ENCODE measurements around the gene CD55.

CD55 gene, protein sequence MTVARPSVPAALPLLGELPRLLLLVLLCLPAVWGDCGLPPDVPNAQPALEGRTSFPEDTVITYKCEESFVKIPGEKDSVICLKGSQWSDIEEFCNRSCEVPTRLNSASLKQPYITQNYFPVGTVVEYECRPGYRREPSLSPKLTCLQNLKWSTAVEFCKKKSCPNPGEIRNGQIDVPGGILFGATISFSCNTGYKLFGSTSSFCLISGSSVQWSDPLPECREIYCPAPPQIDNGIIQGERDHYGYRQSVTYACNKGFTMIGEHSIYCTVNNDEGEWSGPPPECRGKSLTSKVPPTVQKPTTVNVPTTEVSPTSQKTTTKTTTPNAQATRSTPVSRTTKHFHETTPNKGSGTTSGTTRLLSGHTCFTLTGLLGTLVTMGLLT

DNA sequence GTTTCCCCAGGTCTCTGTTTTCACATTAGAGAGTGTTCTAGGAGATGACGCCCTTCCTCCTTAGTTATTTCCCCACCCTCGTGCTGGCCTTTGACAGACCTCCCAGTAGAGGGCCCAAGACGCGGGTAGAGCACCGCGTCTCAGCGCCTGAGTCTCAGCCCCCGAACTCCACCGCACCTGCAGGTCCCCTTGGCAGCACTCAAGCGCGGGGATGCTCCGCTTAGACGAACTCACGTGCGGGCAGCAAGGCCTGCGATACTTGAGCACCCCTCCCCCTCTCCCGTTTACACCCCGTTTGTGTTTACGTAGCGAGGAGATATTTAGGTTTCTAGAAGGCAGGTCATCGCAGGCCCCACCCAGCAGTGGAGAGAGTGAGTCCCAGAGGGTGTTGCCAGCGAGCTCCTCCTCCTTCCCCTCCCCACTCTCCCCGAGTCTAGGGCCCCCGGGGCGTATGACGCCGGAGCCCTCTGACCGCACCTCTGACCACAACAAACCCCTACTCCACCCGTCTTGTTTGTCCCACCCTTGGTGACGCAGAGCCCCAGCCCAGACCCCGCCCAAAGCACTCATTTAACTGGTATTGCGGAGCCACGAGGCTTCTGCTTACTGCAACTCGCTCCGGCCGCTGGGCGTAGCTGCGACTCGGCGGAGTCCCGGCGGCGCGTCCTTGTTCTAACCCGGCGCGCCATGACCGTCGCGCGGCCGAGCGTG lies at the start of gene CD55:
Gene CD55 (plus strand): TSS at position 600 of the 711 bp plus-strand sequence. CDS start 88 bp downstream, at position 688.
- peak; percentile 99 for DNase-seq (ENCODE audit: low spot score)

DNA sequence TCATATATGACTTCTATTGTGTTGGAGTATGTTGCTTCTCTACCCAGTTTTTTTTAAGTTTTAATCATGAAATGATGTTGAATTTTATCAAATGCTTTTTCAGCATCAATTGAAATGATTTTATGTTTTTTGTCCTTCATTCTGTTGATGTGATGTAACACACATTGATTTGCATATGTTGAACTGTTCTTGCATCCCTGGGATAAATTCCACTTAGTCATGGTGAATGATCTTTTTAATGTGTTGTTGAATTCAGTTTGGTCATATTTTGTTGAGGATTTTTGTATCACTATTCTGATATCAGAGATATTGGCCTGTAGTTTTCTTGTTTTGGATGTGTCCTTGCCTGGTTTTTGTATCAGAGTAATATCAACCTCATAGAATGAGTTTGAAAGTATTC lies 46.6 kb upstream of the CD55 start:
- no peak for DNase-seq (ENCODE audit: low spot score)

DNA sequence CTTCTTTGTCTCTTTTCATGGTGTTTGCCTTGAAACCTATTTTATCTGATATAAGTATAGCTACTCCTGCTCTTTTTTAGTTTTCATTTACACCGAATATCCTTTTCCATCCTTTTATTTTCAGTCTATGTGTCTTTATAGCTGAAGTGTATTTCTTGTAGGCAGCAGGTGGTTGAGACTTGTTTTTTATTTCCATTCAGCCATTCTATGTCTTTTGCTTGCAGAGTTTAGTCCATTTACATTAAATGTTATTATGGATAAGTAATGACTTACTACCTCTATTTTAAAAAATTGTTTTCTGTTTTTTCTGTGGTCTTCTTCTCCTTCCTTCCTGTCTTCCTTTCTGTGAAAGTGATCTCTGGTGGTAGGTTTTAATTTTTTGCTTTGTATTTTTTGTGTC lies 45.0 kb upstream of the CD55 start:
- no peak for DNase-seq (ENCODE audit: low spot score)

DNA sequence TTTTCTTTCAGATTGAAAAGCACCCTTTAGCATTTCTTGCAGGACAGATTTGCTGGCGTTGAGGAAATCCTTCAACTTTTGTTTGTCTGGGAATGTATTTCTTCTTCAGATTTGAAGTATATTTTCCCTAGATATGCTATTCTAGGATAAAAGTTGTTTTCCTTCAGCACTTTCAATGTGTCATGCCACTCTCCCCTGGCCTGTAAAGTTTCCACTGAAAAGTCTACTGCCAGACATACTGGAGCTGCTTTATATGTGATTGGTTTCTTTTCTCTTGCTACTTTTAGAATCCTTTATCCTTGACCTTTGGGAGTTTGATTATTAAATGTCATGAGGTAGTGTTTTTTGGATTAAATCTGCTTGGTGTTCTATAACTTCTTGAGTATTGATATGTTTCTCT lies 44.2 kb upstream of the CD55 start:
- no peak for DNase-seq (ENCODE audit: low spot score)

DNA sequence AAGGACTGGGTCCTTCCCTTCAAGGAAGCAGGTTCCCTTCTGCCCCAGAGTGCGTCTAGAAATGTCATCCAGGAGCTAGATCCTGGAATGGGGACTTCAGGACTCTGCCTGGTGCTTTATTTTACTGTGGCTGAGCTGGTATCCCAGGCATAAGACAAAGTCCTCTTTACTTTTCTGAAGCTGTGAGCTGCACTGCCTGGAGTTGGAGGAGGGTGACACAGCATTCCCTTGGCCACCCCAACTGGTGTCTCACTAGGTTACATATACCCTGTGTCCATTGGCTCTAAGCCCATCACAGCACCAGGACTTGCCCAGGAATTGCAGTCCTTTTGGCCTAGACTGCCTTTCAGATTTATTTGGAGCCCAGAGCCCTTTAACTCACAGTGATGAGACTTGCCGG lies 41.8 kb upstream of the CD55 start:
- DNase-seq (ENCODE audit: low spot score), result no peak

DNA sequence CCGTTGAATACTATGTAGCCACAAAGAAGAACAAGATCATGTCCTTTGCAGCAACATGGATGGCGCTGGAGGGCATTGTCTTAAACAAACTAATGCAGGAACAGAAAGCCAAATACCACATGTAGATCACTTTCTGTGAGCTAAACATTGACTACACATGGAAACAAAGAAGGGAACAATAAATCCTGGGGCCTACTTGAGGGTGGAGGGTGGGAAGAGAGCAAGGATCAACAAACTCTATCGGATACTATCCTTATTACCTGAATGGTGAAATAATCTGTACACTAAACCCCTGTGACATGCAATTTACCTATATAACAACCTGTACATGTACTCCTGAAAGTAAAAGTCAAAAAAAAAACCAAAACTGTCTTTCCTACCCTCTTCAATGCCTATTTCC lies 40.8 kb upstream of the CD55 start:
- DNase-seq (ENCODE audit: low spot score), result no peak

DNA sequence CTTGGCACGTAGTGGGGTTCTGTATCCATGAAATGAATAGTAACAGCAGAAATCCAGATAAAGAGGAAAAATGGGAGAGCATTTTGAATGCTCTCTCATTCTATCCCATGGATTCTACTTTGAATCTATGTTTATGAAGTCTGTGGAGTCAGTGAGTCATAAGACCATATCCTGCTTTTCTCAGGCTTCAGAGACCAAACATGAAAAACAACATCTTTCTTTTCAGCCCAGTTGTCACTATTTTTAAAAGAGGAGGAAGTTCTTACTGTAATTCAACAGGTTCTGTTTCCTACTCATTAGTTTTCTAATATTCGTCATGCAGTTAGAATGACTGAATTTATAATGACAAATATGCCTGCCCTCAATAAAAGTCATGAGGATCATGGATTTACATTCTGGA lies 39.4 kb upstream of the CD55 start:
- no peak for DNase-seq (ENCODE audit: low spot score)

DNA sequence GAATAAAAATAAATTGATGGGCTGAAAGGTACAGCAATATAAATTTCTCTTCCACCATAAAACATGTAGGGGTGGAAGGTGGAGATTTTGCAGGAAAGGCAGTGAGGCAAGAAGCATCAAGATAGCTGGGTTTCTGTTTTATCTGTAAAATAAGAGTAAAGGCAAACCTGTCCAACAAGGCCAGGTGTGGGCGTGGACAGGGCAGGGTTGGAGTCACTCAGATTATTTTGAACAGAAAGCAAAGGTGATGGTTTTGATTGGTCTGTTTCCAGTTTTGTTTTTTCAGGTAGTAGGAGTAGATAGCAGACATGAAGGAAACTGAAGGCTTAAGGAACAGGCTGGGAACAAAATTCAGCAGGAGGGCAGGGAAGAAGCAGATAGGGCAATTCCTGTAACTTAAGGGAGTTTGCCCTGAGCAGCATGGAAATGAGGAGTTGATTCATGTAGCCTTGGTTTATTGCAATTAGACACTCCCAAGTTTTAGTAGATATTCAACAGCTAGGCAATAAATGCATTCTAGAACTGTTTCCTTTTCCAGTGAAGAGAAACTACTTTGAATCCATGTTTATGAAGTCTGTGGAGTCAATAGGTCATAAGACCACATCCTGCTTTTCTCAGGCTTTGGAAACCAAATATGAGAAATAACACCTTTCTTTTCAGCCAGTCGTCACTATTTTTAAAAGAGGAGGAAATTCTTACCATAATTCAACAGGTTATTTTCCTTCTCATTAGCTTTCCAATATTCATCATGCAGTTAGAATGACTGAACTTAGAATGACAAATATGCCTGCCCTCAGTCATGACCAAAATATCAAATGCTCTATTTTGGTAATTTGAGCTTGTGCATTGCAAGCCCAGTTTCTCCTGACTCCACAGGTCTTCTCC lies 38.7 kb upstream of the CD55 start:
- no peak for DNase-seq (ENCODE audit: low spot score)

DNA sequence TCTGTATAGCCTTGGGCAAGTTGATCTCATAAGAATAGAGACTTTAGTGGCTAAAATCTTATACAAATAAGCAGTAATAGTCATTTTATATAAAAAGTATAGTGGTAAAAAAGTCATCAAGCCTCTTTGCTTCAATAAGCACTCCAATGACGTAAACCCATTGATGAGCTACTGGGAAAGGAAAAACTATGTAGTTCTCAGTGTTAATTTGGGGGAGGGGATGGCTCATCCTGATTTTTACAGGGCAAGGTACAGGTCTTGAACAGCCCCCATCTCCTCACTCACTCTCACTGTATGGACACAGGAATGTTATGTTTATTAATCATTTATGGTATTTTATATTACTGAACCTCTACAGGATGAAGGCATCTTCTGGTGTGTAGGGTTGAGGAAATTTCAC lies 38.1 kb upstream of the CD55 start:
- DNase-seq (ENCODE audit: low spot score), result no peak

DNA sequence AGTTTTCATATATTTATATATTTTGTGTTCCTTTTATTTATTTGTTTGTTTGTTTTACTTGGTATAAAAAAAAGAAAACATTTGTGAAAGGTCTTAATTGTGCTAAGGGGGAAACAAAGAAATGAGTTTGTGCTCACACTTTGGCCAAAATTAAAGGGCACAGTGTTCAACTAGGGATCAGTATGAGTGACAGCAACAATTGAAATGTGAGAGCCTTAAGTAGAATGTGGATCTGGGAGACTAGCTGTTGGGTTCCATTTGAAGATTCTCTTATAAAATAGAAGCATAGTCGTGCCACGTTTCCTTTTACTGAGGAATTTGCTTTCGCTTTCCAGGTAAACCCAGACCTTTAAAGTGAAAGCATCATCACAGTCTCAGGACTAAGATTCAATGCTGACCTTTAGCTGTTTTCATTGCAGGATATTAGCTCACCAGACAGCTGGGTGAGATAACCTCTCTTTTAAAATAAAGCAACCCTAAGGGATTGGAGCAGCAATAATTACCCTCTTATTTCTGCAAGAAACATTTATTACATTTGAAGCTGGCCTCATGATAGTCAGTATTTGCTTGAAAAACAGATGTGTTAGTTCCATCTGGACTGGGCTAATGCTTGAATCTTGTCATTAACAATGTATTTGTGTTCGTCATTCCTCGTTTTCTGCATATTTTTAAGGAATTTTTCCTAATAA lies 37.1 kb upstream of the CD55 start:
- DNase-seq (ENCODE audit: low spot score), result no peak

DNA sequence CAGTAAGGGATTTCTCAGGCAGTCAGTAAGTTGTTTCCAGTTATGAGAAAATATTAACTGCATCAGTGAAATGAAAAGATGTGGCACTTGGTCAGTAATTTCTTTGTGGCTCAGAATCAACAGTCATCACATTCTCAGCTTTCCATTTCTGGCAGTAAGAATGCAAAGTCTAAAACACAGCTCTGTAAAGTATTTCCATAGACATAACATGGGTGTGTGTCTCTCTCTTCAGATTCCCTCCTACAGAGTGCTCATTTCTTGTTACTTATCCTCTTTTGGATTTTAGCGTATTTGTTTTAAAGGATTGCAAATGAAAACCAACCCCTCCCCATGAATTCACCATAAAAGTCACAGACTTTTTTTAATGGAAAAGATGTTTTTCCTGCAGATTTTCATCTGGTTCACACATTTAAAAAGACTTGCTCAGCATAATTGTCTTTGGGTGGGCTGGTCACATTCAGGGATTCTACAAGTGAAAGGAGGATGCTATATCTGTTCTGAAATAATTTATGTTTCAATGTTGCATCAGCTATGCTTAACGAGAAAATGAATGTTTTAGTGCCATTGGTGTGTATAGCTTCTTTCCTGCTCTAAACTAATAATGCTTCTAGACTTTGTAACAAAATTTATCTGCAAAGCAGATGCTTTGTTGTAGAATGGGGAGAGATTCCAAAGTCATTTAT lies 34.6 kb upstream of the CD55 start:
- DNase-seq (ENCODE audit: low spot score), result no peak

DNA sequence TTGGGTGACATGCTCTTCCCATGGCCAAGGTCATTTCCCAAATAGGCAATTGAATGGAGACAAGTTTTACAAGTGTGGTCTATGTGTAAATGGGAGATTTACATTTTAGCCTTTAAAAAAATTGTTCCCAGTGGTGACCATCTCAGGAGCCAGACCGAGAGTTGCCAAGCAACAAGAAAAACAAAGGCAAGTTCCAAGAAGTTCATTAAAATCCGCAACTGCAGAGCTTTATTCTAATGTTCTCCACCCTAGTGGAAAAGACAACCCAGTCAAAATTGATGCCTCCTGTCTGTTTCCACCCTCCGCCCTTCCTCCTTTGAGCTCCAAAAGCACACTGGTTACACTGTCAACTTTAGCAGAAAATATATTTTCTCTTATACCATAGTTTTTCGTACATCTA lies 33.2 kb upstream of the CD55 start:
- no peak for DNase-seq (ENCODE audit: low spot score)

DNA sequence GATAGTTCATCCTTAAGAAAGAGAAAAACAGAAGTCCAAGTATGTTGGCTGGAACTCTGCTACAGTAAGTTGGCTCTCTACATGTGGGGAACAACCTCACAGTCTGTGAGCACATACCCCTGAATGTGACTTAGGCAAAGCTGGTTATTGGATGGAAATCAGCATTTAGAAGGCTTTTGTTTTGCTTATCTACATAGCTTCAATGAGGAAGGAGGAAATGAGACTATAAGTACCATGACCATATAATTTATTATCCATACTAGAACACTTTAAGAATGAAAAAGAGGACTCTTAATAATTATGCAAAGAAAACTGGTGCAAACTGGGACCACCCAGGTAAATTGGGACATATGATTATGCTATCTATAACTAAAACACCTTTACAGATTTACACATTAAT lies 31.7 kb upstream of the CD55 start:
- no peak for DNase-seq (ENCODE audit: low spot score)

DNA sequence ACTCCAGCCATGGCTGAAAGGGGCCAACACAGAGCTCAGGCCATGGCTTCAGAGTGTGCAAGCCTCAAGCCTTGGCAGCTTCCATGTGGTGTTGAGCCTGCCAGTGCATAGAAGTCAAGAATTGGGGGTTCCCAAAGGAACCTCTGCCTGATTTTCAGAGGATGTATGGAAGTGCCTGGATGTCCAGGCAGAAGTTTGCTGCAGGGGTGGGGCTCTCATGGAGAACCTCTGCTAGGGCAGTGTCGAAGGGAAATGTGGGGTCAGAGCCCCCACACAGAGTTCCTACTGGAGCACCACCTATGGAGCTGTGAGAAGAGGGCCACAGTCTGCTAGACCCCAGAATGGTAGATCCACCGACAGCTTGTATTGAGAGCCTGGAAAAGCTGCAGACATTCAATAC lies 29.8 kb upstream of the CD55 start:
- DNase-seq (ENCODE audit: low spot score), result no peak

DNA sequence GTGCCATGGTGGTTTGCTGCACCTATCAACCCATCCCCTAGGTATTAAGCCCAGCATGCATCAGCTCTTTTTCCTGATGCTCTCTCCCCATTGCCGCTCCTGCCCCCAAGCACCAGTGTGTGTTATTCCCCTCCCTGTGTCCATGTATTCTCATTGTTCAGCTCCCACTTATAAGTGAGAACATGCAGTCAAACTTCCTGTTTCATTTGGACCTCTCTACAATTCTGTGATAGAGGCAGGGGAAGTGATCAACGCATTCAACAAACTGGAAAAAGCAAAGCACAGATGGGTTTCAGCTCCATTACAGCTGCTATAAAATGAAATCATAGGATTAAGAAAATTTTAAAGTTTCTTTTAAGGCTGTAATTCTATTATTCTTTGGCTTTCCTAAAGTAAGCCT lies 23.3 kb upstream of the CD55 start:
- no peak for DNase-seq (ENCODE audit: low spot score)

DNA sequence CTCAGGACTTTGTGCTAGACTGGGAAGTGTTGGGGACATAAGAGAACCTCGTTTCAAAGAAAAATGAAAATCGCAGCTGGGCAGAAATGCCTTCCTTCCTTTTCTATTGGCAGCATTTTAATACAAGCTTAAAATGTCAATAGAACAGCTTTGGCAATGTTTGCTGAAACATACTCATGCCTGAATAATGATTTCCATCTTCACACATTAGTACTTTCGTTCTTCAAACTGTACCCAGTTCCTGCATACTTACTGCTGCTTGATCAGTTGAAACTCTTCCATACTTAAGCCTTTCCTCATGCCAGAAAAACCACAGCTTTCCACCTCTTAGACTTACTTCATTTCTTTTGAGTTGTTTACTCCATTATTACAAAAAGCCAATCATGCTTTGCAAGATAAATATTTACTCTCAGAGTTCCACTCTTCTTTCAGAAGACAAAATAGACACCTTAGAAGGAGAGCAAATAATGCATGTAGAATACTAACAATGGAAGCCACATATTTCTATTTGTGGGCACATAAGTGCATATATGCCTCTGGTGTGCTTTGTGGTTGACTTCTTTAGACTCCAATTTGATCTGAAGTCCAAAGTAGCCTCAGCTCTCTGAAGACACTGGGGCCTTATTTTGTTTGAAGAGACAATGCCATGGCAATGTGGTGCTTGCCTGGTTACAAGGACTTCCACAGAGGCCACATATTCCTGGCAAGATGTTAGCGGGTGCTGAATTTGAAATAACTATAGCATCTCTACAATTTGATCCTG lies 22.7 kb upstream of the CD55 start:
- DNase-seq (ENCODE audit: low spot score), result no peak

DNA sequence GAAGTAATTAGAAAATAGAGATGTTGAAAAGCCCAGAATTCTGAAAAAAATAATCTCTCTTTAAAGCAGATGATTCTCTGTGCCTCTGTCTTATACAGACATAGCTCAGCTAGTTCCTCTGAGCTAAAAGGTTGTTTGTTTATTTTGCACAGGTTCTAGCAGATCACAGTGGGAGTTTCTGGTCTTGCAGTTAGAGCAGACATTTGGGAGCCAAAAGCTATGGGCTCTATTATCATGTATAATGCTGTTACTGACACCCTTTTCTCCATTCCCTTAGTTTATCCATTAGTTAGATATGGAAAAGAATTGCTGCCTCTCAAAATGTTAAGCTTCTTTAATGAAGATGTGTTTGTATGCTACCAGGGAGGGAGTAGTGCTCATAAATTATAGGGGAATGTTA lies 20.5 kb upstream of the CD55 start:
- no peak for DNase-seq (ENCODE audit: low spot score)

DNA sequence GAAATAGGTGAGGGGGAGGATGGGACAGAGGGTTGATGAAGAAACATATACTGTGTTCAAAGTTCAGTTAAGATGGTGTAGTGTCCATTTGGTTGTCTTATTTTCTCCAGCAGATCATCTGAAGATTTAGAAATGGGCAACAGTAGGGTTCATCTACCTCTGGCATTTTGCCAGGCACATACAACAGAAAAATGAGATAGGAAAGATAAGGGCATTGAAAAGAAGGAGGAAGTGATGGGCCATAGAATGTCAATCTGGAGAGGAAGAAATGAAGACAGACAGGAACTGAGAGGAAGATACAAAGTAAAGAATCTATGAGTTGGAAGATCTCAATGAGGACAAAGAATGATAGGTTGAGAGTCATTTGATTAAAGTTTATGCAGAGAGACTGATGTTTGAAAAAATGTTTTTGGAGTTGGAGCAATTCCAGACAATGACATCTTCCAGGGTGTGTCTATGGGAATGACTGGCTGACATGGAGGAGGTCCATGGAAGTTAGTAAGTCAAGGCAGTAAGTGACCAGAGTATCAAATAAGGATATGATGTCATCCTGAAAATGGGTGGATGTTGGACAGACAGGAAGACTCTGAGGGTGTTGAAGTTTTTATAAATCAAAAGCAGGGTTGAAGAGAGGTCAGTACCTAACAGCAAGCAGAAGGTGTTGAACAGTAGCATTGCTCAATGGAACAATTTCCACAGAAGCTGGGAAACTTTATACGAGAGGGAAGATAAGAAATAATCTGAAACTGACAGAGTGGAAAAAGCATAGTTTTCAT lies 18.7 kb upstream of the CD55 start:
- no peak for DNase-seq (ENCODE audit: low spot score)

DNA sequence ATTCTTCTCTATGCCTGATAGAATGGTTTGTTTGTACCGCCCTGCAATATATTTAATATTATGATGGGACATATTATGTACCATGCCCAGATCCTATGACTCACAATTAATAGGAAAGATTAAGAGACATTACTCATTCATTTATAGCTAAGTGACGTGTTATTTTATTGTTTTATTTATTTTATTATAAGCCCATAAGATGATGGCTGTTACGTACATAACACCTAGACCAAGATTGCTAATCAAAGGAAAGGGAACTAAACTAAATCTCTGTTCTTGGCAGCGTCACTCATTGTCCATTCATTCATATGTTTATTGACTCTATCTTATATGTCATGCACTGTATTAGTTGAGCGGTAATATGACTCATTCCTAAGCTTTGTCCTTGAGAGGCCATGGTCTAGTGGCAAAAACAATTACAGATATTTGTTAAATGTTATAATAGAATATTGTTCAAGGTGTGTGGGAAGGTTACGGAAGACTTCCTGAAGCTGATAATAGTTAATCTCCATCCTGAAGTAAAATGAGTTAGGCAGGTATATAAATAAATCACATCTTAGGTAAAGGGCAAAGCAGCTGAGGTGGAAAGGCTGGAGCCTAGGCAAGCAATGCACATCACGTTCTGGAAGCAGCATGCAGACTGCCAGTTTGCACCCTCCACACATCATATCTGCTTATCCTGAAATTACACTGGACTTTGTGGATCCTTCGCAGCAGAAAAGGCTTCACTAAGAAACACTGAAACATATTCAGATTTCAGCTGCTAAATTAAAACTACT lies 16.6 kb upstream of the CD55 start:
- no peak for DNase-seq (ENCODE audit: low spot score)
